SU-DHL-6 (cell line): ENCODE data around the gene DMD.
"Not testable (repeated sequence)": the region's sequence is repeated elsewhere in the genome, so short reads cannot be mapped to it uniquely, and the experiment has no call there.

Experiments
- CTCF ChIP-seq: fragments of 200-600 bp; sonication (generic); IDR thresholded peaks from one replicate; pipeline ENCODE4 v1.5.1; 2017; ENCODE audit warnings: antibody characterized with exemption, mild to moderate bottlenecking, low read length, moderate library complexity; ENCODE audit not compliant: insufficient read depth, poor library complexity, severe bottlenecking
- EZH2phosphoT487 ChIP-seq: fragments of 200-600 bp; sonication (generic), shearing (Covaris generic); conservative IDR thresholded peaks from 2 replicates; pipeline ENCODE4 v1.6.1; 2018; ENCODE audit warnings: mild to moderate bottlenecking, antibody characterized with exemption, low read length, moderate library complexity, mixed read lengths

DNA sequence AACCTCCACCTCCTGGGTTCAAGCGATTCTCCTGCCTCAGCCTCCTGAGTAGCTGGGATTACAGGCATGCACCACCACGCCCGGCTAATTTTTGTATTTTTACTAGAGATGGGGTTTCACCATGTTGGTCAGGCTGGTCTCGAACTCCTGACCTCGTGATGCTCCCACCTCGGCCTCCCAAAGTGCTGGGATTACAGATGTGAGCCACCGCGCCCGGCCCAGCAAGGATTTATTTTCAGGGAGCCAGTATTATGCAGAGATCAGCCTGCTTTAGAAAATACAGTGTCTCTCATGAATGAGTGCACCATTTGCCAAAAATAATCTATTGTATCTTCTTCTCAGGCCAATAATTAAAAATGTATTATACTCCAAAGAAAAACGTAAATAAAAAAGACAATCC lies 26.5 kb downstream of the DMD start:
- TF ChIP-seq CTCF, EZH2phosphoT487: not testable (repeated sequence)
